Parathyroid adenoma (tissue), 2 donors: ENCODE data around the gene TMED1.

Experiments
- H2AFZ ChIP-seq: fragments of 300-600 bp; sonication (generic); one replicate; pipeline ENCODE4 v1.7.0; 2017; ENCODE audit warnings: antibody characterized with exemption, mild to moderate bottlenecking
- H3K27ac ChIP-seq: fragments of 300-600 bp; sonication (generic); one replicate; pipeline ENCODE4 v1.7.0; 2017
- H3K27me3 ChIP-seq: fragments of 300-600 bp; sonication (generic); one replicate; pipeline ENCODE4 v1.7.0; 2017; ENCODE audit warnings: low read length; ENCODE audit not compliant: control insufficient read depth, insufficient read depth
- H3K36me3 ChIP-seq: fragments of 300-600 bp; sonication (generic); one replicate; pipeline ENCODE4 v1.7.0; 2017; ENCODE audit warnings: low read length; ENCODE audit not compliant: control insufficient read depth, insufficient read depth
- H3K4me1 ChIP-seq: fragments of 300-600 bp; sonication (generic); one replicate; pipeline ENCODE4 v1.7.0; 2017; ENCODE audit warnings: control low read depth
- H3K4me2 ChIP-seq: fragments of 300-600 bp; sonication (generic); one replicate; pipeline ENCODE4 v1.7.0; 2017; ENCODE audit warnings: low read length
- H3K4me3 ChIP-seq: fragments of 300-600 bp; sonication (generic); one replicate; pipeline ENCODE4 v1.7.0; 2017; ENCODE audit warnings: low read depth, low read length
- H3K79me2 ChIP-seq: fragments of 300-600 bp; sonication (generic); one replicate; pipeline ENCODE4 v1.7.0; 2017; ENCODE audit warnings: control low read depth
- H3K9ac ChIP-seq: fragments of 300-600 bp; sonication (generic); one replicate; pipeline ENCODE4 v1.7.0; 2017; ENCODE audit warnings: mild to moderate bottlenecking
- H3K9me3 ChIP-seq: fragments of 300-600 bp; sonication (generic); one replicate; pipeline ENCODE4 v1.7.0; 2017; ENCODE audit warnings: low read length; ENCODE audit not compliant: control insufficient read depth
- CTCF ChIP-seq: fragments of 300-600 bp; sonication (generic); IDR thresholded peaks from one replicate; pipeline ENCODE4 v1.7.0; 2017; ENCODE audit warnings: antibody characterized with exemption, mild to moderate bottlenecking
- donor health status: primary hyperparathyroidism.

Gene TMED1

GRCh38 chr19:10811391-10812111, 24.5 kb downstream of the TMED1 start:
- H3K4me1 ChIP-seq = no peaks in the 10 kb centered on the region
- no peak overlapping the region for H3K4me2 ChIP-seq
- no peak overlapping the region for H3K4me3 ChIP-seq
- peaks cover 2% of the 10 kb centered on the region for H3K79me2 ChIP-seq
- no peak overlapping the region for H3K9ac ChIP-seq
- no peak overlapping the region for H2AFZ ChIP-seq
- H3K27me3 ChIP-seq = no peaks in the 10 kb centered on the region
- no peak for TF ChIP-seq CTCF
- H3K36me3 ChIP-seq = no peaks in the 10 kb centered on the region
- no peaks in the 10 kb centered on the region for H3K9me3 ChIP-seq
- no peak overlapping the region for H3K27ac ChIP-seq

DNA sequence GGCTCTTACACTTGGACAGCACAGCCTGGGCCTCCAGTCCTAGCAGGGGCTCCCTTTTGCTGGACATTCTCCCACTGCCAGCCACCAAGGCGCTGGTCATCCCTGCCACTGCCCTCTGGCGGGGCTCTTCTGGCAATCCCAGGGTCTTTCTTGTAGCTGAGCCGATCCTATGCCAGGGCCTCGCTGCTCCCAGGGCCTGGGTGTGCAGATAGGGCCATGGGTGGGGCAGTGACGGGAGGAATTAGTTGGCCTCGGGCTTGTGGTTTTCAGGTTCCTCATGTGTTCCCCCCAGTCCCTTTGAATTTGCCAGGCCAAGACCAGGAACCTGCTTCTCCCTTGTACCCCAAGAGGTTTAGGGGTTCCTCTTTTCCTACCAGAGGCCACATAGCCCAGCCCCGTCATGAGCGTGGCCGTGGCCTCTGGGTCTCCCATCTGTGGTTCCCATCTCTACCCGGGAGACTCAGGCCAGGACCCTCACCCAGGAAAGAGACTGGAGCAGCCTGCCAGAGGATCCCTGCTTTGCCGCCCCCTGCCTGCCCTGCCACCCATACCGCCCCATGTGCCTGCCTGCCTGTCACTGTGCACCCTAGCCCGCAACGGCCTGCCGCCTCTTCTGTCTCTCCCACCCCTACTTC, 26.2 kb downstream of the TMED1 start:
- Histone ChIP-seq H3K4me1 (no peaks in the 10 kb centered on the region), H3K27ac (no peak overlapping the region), H3K4me2 (no peak overlapping the region), H3K36me3 (no peaks in the 10 kb centered on the region), H3K27me3 (no peaks in the 10 kb centered on the region), H3K4me3 (no peak overlapping the region), H3K9me3 (no peaks in the 10 kb centered on the region), H2AFZ (no peak overlapping the region), H3K9ac (no peak overlapping the region), H3K79me2 (peaks cover 2% of the 10 kb centered on the region)
- TF ChIP-seq CTCF = no peak

DNA sequence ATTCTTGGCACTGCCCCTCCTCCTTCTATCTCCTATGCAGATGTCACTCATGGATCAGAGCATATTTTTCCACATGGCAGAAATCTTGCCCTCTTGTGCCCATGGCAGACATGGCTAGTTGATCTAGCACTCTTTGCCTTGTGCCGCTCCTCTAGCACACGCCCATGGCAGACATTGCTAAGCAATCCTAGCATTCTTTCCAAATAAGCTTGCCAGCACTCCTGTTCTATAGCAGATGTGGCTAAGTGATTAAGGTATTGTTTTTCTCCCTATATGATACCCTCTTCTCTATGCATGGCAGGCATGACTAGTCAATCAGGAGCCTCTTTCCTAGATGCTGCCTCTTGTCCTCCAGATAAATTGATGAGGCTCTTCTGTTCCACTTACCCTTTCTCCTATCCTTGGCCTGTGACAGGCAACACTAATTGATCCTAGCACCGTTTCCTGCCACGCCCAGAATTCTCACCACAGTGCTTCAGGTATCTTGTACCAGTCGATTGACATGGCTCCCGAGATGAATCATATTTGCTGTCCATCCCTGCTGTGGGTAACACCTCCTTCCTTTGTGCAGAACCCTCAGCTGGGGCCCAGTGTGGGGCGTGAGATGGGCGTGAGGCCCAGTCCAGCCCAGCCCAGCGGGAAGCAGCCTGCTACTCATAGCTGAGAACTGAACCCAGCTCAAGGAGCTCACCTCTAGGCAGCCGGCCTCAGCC, 26.9 kb downstream of the TMED1 start:
- H3K36me3 ChIP-seq = no peaks in the 10 kb centered on the region

DNA sequence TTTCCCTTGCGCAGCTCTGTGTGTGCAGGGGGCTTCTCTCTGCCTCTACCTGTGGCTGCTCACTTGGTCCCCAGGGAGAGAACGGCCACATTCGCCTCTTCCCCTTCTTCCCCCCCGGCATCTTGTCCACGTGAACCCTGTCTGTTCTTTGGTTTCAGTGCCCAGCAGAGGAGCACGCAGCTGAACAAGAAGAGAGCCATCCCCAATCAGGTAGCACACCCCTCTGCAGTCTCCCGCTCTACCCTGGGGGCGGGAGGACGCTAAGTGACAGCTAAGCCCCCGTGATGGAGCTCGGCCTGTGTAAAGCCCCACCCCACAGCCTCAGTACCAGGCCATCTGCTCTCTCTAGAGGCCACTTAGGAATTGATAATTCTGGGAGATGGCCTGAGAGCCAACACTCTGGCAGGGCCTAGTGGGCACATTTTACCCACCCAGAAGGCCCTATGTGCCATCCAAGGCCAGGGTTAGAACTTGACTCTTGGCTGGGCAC, 30.2 kb downstream of the TMED1 start:
- H3K36me3 ChIP-seq = no peaks in the 10 kb centered on the region
- H2AFZ ChIP-seq = no peak overlapping the region
- H3K9me3 ChIP-seq = no peaks in the 10 kb centered on the region
- H3K27ac ChIP-seq = no peak overlapping the region
- no peak overlapping the region for H3K9ac ChIP-seq
- no peaks in the 10 kb centered on the region for H3K4me1 ChIP-seq
- H3K79me2 ChIP-seq = peaks cover 10% of the 10 kb centered on the region
- H3K4me2 ChIP-seq = no peak overlapping the region
- no peak overlapping the region for H3K4me3 ChIP-seq
- no peak for TF ChIP-seq CTCF
- H3K27me3 ChIP-seq = no peaks in the 10 kb centered on the region

More for the DNA sequence above, 26.9 kb downstream of the TMED1 start:
- Histone ChIP-seq H3K27ac (no peak overlapping the region), H2AFZ (no peak overlapping the region), H3K4me1 (no peaks in the 10 kb centered on the region), H3K9ac (no peak overlapping the region), H3K27me3 (no peaks in the 10 kb centered on the region), H3K79me2 (peaks cover 2% of the 10 kb centered on the region), H3K4me3 (no peak overlapping the region), H3K9me3 (no peaks in the 10 kb centered on the region), H3K4me2 (no peak overlapping the region)
- no peak for TF ChIP-seq CTCF
